GM12891 (cell line): ENCODE measurements around the gene B3GNT2.

ENCODE experiments used
- PAX5 ChIP-seq: IDR thresholded peaks from 2 replicates; pipeline ENCODE4 v1.6.1; 2011; ENCODE audit warnings: low read length, moderate library complexity, mild to moderate bottlenecking; ENCODE audit not compliant: insufficient read depth, severe bottlenecking
- POLR2A ChIP-seq: IDR thresholded peaks from 2 replicates; pipeline ENCODE4 v1.6.1; 2011; ENCODE audit warnings: low read depth, low read length, control low read depth
- POLR2AphosphoS5 ChIP-seq: IDR thresholded peaks from 2 replicates; pipeline ENCODE4 v1.6.1; 2011; ENCODE audit warnings: low read depth, low read length, control low read depth
- SPI1 ChIP-seq: IDR thresholded peaks from 2 replicates; pipeline ENCODE4 v1.6.1; 2011; ENCODE audit warnings: low read depth, low read length, control low read depth

DNA sequence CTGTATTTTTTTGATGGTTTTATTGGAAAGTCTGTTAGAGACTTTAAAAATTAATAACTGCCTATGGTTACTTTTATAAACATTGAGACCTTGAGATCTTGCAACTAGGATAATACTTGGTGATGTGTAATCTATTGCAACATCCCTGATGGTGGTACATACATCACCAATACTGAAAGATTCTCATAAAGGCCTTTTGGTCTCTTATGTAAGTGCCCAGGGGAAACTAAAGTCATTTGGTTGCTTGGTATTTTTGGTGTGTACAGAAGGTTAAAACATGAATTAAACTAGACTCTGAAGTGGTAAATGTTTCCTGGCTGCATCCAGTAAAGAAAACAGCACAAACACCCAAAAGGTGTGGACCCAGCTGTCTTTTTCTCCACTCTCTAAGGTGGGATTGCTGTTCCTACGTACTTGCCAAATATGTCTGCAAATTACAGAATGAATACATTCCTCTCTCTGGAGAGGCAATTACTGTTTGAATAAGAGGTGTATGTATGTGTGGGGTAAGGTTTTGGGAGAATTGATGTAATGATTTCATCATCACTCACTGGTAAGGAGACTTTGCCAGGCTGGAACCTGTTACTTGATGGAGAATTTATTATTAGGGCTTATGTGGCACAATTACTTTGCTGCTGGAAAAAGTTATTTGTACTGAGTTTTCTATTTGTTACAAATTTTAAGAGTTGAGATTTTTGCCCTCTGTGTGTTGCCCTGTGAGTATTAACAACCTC, 3.6 kb downstream of the B3GNT2 start:
- TF ChIP-seq POLR2A, result no peak
- TF ChIP-seq POLR2AphosphoS5, result no peak
- no peak for TF ChIP-seq PAX5
- no peak for TF ChIP-seq SPI1
